HG03575 (cell line): ENCODE results near the gene COX6B2.

ENCODE experiments used
- ATAC-seq: cut with Tn5 transposase; IDR thresholded peaks from one replicate; pipeline ENCODE4 v1.9.1; 2021; ENCODE audit not compliant: unreplicated experiment, insufficient number of reproducible peaks, low FRiP score; ENCODE audit errors: extremely low read depth

Gene COX6B2

DNA sequence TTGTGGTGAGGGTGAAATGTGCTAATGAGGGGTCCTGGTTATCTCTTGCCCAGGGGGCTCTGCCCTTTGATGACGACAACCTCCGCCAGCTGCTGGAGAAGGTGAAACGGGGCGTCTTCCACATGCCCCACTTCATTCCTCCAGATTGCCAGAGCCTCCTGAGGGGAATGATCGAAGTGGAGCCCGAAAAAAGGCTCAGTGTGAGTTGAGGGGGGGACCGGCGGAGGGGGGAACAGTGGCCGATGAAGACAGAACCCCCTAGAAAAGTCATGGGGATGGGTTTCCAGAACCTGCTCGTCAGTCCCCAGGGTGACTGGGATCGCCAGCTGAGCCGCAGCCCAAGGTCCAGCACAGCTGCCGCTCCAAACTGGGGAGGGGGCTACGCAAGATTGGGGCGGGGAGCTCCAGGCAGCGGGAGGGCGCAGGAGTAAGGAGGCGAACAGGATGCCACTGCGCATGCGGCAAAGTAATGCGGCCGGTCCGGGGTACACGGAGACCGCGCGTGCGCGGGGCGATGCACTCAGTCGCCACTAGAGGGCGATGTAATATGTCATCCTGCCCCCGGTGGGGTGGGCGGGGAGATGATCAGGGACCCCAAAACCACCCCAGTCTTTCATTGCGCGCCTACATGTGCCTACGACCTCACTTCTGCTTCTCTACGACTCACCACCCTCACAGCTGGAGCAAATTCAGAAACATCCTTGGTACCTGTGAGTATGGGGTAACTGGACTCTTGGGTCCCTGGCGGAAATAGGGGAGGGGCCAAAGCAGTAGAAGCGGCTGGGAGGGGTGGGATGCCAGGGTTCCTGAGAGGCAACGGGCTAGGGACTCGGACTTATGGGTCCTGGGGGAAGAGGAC lies 52.8 kb downstream of the COX6B2 start:
- ATAC-seq: no peak

DNA sequence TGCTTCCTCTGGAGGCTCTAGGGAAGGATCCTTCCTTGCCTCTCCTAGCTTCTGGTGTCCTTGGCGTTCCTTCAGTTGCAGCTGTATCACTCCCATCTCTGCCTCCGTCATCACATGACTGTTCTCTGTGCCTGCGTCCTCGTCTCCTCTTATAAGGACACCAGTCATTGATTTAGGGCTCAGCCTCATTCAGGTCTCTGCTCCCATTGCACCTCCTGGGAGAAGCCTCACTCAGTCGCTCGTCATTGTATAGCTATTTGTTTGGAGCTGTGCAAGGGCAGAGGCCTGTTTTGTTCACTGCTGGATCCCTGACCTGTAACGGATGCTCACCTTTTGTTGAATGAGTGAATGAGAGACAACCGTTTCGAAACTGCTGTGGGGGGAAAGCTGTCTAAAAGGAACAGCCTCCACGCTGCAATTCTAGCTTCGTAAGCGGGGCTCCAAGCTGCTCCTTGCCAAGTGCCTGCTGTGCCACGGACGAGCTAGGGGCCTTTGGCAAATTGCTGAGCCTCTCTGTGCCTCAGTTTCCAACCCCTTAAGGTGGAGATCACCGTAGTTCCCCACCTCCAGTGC lies 53.5 kb downstream of the COX6B2 start:
- ATAC-seq: no peak

- ATAC-seq: no peak
These were observed 54.5 kb downstream of the COX6B2 start for GRCh38 chr19:55299991-55300390.
